MCF 10A (cell line): Measurements from ENCODE around the gene IRF2BP2. TPM values are rescaled to one million over a fixed set of nuclear protein-coding genes. Genes with fewer than 3 reads are reported as not detected.

ENCODE experiments used
- BruUV-seq: library from RNA; stranded (reverse); fragments of 400-500 nt; replicated peaks from 2 replicates; lab custom pipeline; 2021; lab: Mats Ljungman, UMichigan
- CTCF ChIA-PET: fragments of 300-600 bp; sonication (Branson Sonifier 250); formaldehyde crosslinking; extraction: SDS; loops from one replicate; lab custom pipeline; 2021; ENCODE audit warnings: antibody characterized with exemption, inconsistent platforms; lab: Yijun Ruan, JAX
- POLR2A ChIA-PET: fragments of 300-600, 350-650 bp; sonication (Branson Sonifier 250); formaldehyde crosslinking; extraction: SDS; loops from one replicate; lab custom pipeline; 2020; ENCODE audit warnings: antibody characterized with exemption, inconsistent platforms; lab: Yijun Ruan, JAX
- DNase-seq: peaks from one replicate; pipeline ENCODE4 v3.0.0-alpha.2; 2018; ENCODE audit not compliant: unreplicated experiment
- H3K27ac Mint-ChIP-seq: one replicate; pipeline ENCODE4 v1.8.0; 2022; ENCODE audit warnings: mild to moderate bottlenecking, low read depth, mixed read lengths; ENCODE audit not compliant: unreplicated experiment
- H3K27me3 Mint-ChIP-seq: one replicate; pipeline ENCODE4 v1.8.0; 2022; ENCODE audit warnings: mixed read lengths; ENCODE audit not compliant: insufficient read depth, unreplicated experiment
- H3K36me3 Mint-ChIP-seq: one replicate; pipeline ENCODE4 v1.8.0; 2022; ENCODE audit warnings: mild to moderate bottlenecking, moderate library complexity, mixed read lengths; ENCODE audit not compliant: insufficient read depth, unreplicated experiment
- H3K4me1 Mint-ChIP-seq: one replicate; pipeline ENCODE4 v1.8.0; 2022; ENCODE audit warnings: mixed read lengths; ENCODE audit not compliant: insufficient read depth, unreplicated experiment
- H3K4me3 Mint-ChIP-seq: one replicate; pipeline ENCODE4 v1.8.0; 2022; ENCODE audit warnings: mild to moderate bottlenecking, moderate library complexity, mixed read lengths; ENCODE audit not compliant: unreplicated experiment
- H3K9me3 Mint-ChIP-seq: one replicate; pipeline ENCODE4 v1.8.0; 2022; ENCODE audit warnings: mixed read lengths; ENCODE audit not compliant: unreplicated experiment
- intact Hi-C: fragments of 100-400 bp; cut with micrococcal nuclease; formaldehyde crosslinking; loops from 2 replicates; pipeline ENCODE4 v1.14.1; 2022
- total RNA-seq: library from RNA; stranded (reverse); gene quantifications from 2 replicates; pipeline ENCODE4 v1.2.3, GENCODE V29; 2022
- TF ChIP-seq, protein P1 (sequence below): fragments of 200-600 bp; IDR thresholded peaks from one replicate; pipeline ENCODE4 v1.8.0; 2022; ENCODE audit warnings: antibody characterized with exemption, mild to moderate bottlenecking; ENCODE audit not compliant: unreplicated experiment

IRF2BP2 gene
- total RNA-seq, 1 experiment from 2014 or later = 217 TPM

DNA sequence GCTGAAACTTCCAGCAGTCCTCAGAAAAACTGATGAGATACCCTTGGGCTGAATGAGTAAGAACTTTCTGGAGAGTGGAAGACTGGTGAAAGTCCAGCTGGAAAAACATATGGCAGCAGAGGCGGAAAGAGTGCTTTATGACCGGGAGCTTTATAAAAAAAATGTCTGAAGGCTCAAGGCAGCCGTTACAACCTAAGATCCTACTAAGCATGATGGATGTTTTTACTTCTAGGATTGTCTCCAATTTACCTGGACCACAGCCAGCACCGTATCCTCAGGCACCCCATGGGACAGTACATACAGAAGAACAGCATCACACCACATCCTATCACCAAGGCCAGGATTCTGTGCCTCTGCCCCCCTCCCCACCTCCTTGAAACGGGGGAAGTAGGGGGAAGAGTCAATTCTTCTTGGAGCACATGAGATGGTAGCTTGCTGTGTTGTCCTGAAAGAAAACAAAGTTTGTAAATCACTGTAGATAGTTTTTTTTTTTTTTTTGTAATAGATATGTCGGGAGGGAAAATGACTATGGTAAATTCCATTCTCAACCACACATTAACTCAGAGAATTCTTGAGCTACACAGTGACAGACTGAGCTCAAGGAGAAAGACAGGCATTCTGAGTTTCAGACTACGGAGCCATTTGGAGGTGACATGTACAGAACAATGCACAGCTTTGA is 11.8 kb upstream of the IRF2BP2 start:
- CTCF ChIA-PET = interaction anchor here (0.6 to 2.1 kb wide), 12 partner anchors 9 to 461 kb away, joined by 3 to 7 read pairs (median 4); no protein-coding TSS in a partner anchor
- POLR2A ChIA-PET = interaction anchor here (0.7 to 16.5 kb wide), 13 partner anchors 9 to 448 kb away, joined by 3 to 307 read pairs (median 4); partner anchors contain the start of gene IRF2BP2
- Mint-ChIP-seq H3K27ac (peak overlapping the region; percentile 32), H3K36me3 (peaks cover 15% of the 10 kb centered on the region), H3K27me3 (no peaks in the 10 kb centered on the region), H3K9me3 (no peaks in the 10 kb centered on the region), H3K4me1 (peaks cover 50% of the 10 kb centered on the region), H3K4me3 (no peak overlapping the region)
- no peak for DNase-seq
- TF ChIP-seq, protein P1, sequence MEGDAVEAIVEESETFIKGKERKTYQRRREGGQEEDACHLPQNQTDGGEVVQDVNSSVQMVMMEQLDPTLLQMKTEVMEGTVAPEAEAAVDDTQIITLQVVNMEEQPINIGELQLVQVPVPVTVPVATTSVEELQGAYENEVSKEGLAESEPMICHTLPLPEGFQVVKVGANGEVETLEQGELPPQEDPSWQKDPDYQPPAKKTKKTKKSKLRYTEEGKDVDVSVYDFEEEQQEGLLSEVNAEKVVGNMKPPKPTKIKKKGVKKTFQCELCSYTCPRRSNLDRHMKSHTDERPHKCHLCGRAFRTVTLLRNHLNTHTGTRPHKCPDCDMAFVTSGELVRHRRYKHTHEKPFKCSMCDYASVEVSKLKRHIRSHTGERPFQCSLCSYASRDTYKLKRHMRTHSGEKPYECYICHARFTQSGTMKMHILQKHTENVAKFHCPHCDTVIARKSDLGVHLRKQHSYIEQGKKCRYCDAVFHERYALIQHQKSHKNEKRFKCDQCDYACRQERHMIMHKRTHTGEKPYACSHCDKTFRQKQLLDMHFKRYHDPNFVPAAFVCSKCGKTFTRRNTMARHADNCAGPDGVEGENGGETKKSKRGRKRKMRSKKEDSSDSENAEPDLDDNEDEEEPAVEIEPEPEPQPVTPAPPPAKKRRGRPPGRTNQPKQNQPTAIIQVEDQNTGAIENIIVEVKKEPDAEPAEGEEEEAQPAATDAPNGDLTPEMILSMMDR = no peak
- no TSS peak for BruUV-seq
- intact Hi-C loops = no loop called here

DNA sequence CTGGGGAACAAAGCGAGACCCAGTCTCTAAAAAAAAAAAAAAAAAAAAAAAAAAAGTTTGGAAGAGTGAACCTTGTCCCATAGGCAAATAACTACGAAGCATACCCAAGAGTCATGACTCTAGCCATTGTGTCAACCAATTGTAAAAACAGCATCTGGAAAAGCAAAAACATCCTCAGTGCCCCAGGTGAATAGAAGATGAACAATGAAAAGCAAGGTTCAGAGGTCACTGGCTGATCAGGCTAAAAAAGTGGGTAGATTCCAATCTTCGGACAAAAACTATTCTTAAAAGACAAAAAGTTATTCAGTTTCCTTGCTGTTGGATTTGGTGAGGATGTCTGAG is 11.1 kb upstream of the IRF2BP2 start:
- no peak for DNase-seq
- intact Hi-C loops = no loop called here
- H3K27ac Mint-ChIP-seq = peak overlapping the region; percentile 32
- peaks cover 56% of the 10 kb centered on the region for H3K4me1 Mint-ChIP-seq
- no TSS peak for BruUV-seq
- no peak overlapping the region for H3K4me3 Mint-ChIP-seq
- H3K36me3 Mint-ChIP-seq = peaks cover 15% of the 10 kb centered on the region
- TF ChIP-seq, protein P1 = no peak
- H3K9me3 Mint-ChIP-seq = no peaks in the 10 kb centered on the region
- no peaks in the 10 kb centered on the region for H3K27me3 Mint-ChIP-seq
- ChIA-PET CTCF (interaction anchor here (0.6 to 2.3 kb wide), 6 partner anchors 8 to 462 kb away, joined by 3 to 10 read pairs (median 4); no protein-coding TSS in a partner anchor), POLR2A (interaction anchor here (1.0 to 16.5 kb wide), 9 partner anchors 8 to 448 kb away, joined by 3 to 307 read pairs (median 17); partner anchors contain the start of gene IRF2BP2)

DNA sequence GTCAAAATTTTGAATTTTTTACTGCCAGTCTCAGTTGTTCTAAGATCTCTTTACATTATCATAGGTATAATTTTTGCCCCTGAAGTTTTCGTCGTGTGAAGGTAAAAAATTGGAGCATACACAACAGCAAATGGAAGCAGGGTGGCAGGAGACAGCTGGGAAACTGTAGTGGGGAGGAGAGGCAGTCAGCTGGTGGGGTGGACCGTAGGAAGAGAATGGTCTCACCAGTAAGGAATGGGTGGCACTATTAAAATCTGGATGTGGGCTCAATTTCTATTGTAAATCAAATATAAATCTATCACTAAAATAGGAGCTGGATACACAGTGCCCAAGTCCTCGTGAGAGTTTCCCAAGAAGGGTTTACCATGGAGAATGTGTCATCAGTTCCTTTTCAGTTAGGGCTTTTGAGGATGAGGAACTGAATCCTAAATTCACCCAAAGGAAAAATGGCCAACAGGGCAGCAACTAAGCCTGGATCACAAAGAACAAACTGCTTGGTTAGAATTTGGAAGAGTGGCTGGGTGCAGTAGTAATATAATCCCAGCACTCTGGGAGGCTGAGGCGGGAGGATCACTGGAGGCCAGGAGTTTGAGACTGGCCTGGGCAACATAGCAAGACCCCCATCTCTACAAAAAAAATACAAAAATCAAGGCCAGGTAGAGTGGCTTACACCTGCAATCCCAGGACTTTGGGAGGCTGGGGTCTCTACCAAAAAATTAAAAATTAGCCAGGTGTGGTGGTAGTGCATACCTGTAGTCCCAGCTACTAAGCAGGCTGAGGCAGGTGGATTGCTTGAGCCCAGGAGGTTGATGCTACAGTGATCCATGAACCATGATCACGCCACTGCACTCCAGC is 10.5 kb upstream of the IRF2BP2 start:
- H3K36me3 Mint-ChIP-seq = peaks cover 15% of the 10 kb centered on the region
- ChIA-PET CTCF (interaction anchor here (0.8 to 2.3 kb wide), 8 partner anchors 13 to 121 kb away, joined by 3 to 10 read pairs (median 4); no protein-coding TSS in a partner anchor), POLR2A (interaction anchor here (1.0 to 16.5 kb wide), 19 partner anchors 8 to 398 kb away, joined by 3 to 307 read pairs (median 10); partner anchors contain the start of genes COA6 and IRF2BP2)
- TF ChIP-seq, protein P1 = no peak
- DNase-seq = no peak
- peaks cover 56% of the 10 kb centered on the region for H3K4me1 Mint-ChIP-seq
- intact Hi-C loops = no loop called here
- no peak overlapping the region for H3K4me3 Mint-ChIP-seq
- no peaks in the 10 kb centered on the region for H3K27me3 Mint-ChIP-seq
- no TSS peak for BruUV-seq
- peak overlapping the region; percentile 99 for H3K27ac Mint-ChIP-seq
- H3K9me3 Mint-ChIP-seq = no peaks in the 10 kb centered on the region
